Neural progenitor cell (in vitro differentiated cells): ENCODE measurements around the gene IQSEC3. TPM values are rescaled to one million over a fixed set of nuclear protein-coding genes. Genes with fewer than 3 reads are reported as not detected.

Experiments
- DNase-seq: peaks from one replicate; pipeline ENCODE4 v3.0.0-alpha.2; 2016; ENCODE audit warnings: low spot score
- H2AFZ ChIP-seq: fragments of 200-600 bp; sonication (generic); replicated peaks from 2 replicates; pipeline ENCODE4 v1.6.1; 2016; ENCODE audit warnings: antibody characterized with exemption
- H3F3A ChIP-seq: fragments of 200-600 bp; sonication (generic); 2 replicates; pipeline ENCODE4 v1.6.1; 2016; ENCODE audit warnings: antibody characterized with exemption, low read depth
- H3K27ac ChIP-seq: fragments of 200-600 bp; sonication (generic); 2 replicates; pipeline ENCODE4 v1.5.1; 2016; ENCODE audit warnings: mild to moderate bottlenecking
- H3K27me3 ChIP-seq: fragments of 200-600 bp; sonication (generic); 2 replicates; pipeline ENCODE4 v1.6.1; 2016; ENCODE audit warnings: mild to moderate bottlenecking, moderate library complexity
- H3K36me3 ChIP-seq: fragments of 200-600 bp; sonication (generic); 2 replicates; pipeline ENCODE4 v1.5.1; 2016
- H3K4me1 ChIP-seq: fragments of 200-600 bp; sonication (generic); 2 replicates; pipeline ENCODE4 v1.6.1; 2016; ENCODE audit warnings: mixed run types
- H3K4me2 ChIP-seq: fragments of 200-600 bp; sonication (generic); 2 replicates; pipeline ENCODE4 v1.6.1; 2016
- H3K4me3 ChIP-seq: fragments of 200-600 bp; sonication (generic); 2 replicates; pipeline ENCODE4 v1.5.1; 2016
- H3K79me2 ChIP-seq: fragments of 200-600 bp; sonication (generic); 2 replicates; pipeline ENCODE4 v1.6.1; 2016; ENCODE audit warnings: low read depth
- H3K9ac ChIP-seq: fragments of 200-600 bp; sonication (generic); 2 replicates; pipeline ENCODE4 v1.6.1; 2016
- H3K9me3 ChIP-seq: fragments of 200-600 bp; sonication (generic); 2 replicates; pipeline ENCODE4 v1.5.1; 2016; ENCODE audit warnings: low read depth
- H4K20me1 ChIP-seq: fragments of 200-600 bp; sonication (generic); 2 replicates; pipeline ENCODE4 v1.6.1; 2016; ENCODE audit warnings: low read depth
- H3K27ac Mint-ChIP-seq: 3 replicates; pipeline ENCODE4 v1.8.0; 2021; ENCODE audit warnings: mixed read lengths
- H3K27me3 Mint-ChIP-seq: 2 replicates; pipeline ENCODE4 v1.8.0; 2022; ENCODE audit warnings: low read depth, mild to moderate bottlenecking, inconsistent platforms, moderate library complexity, mixed read lengths; ENCODE audit not compliant: insufficient read depth
- H3K36me3 Mint-ChIP-seq: 3 replicates; pipeline ENCODE4 v1.8.0; 2021; ENCODE audit warnings: mixed read lengths
- H3K4me1 Mint-ChIP-seq: 3 replicates; pipeline ENCODE4 v1.8.0; 2021; ENCODE audit warnings: mixed read lengths
- H3K4me3 Mint-ChIP-seq: 3 replicates; pipeline ENCODE4 v1.8.0; 2021; ENCODE audit warnings: mild to moderate bottlenecking, moderate library complexity, mixed read lengths
- H3K9me3 Mint-ChIP-seq: 3 replicates; pipeline ENCODE4 v1.8.0; 2020; ENCODE audit warnings: mixed read lengths
- EZH2 ChIP-seq: fragments of 200-600 bp; sonication (generic); IDR thresholded peaks from 2 replicates; pipeline ENCODE4 v1.6.1; 2017; ENCODE audit warnings: antibody characterized with exemption, mild to moderate bottlenecking, moderate library complexity
- EZH2phosphoT487 ChIP-seq: fragments of 200-600 bp; sonication (generic); IDR thresholded peaks from 2 replicates; pipeline ENCODE4 v1.6.1; 2017; ENCODE audit warnings: antibody characterized with exemption
- total RNA-seq: library from RNA; depleted of rRNA; stranded (reverse); fragments of >200 nt; gene quantifications from 2 replicates; pipeline ENCODE4 v1.2.3, GENCODE V29; 2015; ENCODE audit warnings: low replicate concordance
- TF ChIP-seq, protein P1 (sequence below): fragments of 200-600 bp; sonication (generic); IDR thresholded peaks from 2 replicates; pipeline ENCODE4 v1.5.1; 2017; ENCODE audit warnings: antibody characterized with exemption, mild to moderate bottlenecking

Gene IQSEC3
- total RNA-seq, 1 donor from 2014 or later = 0.09 TPM

DNA sequence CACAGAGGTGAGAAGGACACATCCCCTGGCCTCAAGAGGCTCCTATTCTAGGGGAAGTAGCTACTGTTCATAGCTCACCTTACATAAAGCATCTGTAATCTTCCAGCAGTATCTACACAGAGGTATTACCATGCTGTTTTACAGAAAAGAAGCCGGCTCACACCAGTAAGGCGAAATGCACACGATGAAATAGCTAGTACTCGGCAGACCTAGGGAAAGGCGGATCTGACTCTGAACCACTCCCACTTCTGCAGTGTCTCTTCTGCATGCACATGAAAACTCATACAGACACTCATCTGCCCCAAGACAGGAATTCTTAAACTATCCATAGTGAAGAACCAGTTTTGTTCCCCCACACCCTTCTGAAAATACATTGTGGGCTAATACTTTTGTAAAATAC lies 73.6 kb downstream of the IQSEC3 start:
- Histone ChIP-seq H3K4me3 (no peak overlapping the region), H3K36me3 (no peaks in the 10 kb centered on the region), H3K4me2 (peak overlapping the region; percentile 54), H3K4me1 (peaks cover 46% of the 10 kb centered on the region), H4K20me1 (no peaks in the 10 kb centered on the region), H2AFZ (no peak overlapping the region), H3K9ac (no peak overlapping the region), H3K9me3 (no peaks in the 10 kb centered on the region), H3K27me3 (peaks cover 41% of the 10 kb centered on the region), H3K79me2 (no peaks in the 10 kb centered on the region), H3F3A (peaks cover 9% of the 10 kb centered on the region), H3K27ac (no peak overlapping the region)
- Mint-ChIP-seq H3K27me3 (peaks cover 14% of the 10 kb centered on the region), H3K27ac (no peak overlapping the region), H3K36me3 (no peaks in the 10 kb centered on the region), H3K4me1 (peaks cover 51% of the 10 kb centered on the region), H3K4me3 (no peak overlapping the region), H3K9me3 (no peaks in the 10 kb centered on the region)
- DNase-seq = no peak
- TF ChIP-seq EZH2phosphoT487 = no peak
- TF ChIP-seq, protein P1, sequence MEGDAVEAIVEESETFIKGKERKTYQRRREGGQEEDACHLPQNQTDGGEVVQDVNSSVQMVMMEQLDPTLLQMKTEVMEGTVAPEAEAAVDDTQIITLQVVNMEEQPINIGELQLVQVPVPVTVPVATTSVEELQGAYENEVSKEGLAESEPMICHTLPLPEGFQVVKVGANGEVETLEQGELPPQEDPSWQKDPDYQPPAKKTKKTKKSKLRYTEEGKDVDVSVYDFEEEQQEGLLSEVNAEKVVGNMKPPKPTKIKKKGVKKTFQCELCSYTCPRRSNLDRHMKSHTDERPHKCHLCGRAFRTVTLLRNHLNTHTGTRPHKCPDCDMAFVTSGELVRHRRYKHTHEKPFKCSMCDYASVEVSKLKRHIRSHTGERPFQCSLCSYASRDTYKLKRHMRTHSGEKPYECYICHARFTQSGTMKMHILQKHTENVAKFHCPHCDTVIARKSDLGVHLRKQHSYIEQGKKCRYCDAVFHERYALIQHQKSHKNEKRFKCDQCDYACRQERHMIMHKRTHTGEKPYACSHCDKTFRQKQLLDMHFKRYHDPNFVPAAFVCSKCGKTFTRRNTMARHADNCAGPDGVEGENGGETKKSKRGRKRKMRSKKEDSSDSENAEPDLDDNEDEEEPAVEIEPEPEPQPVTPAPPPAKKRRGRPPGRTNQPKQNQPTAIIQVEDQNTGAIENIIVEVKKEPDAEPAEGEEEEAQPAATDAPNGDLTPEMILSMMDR = no peak
- no peak for TF ChIP-seq EZH2

DNA sequence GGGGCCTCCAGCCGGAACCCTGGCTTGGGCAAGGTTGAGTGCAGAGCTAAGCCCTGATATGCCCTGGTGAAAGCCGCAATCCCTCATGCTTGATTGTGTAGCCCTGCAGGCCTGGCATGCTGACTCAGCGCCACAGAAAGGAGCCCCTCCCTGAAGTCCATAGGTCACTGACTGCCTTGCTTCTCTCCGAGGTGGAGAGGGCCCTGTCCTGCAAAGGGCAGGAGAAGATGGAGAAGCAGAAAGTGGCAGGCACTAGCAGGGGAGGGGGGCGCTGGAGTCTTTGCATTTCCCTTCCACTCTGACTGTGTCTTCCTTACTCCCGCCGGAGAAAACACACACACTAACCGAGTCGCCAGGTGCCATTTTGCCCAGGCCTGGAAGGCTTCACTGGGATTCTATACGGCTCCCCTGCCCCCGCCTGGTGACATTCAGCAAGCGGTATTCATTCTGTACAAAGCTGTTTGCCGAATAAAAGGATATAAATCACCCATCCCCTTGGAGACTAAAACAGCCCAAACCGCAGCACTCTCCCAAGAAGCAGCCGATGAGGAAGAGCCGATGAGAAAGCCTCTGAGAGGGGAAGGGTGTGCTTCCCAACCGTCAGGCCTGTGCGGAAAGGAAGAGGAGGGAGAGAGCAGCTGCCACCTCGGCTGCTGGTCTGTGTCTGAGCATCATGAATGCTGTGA lies 77.5 kb downstream of the IQSEC3 start:
- peaks cover 59% of the 10 kb centered on the region for H3K4me1 Mint-ChIP-seq
- H4K20me1 ChIP-seq = no peaks in the 10 kb centered on the region
- H3K27ac ChIP-seq = no peak overlapping the region
- H3K27ac Mint-ChIP-seq = peak overlapping the region; percentile 65
- H3K9me3 ChIP-seq = no peaks in the 10 kb centered on the region
- H3K4me1 ChIP-seq = peaks cover 53% of the 10 kb centered on the region
- peaks cover 9% of the 10 kb centered on the region for H3F3A ChIP-seq
- no peak overlapping the region for H3K4me3 ChIP-seq
- DNase-seq = peak; percentile 42
- H3K27me3 Mint-ChIP-seq = peaks cover 17% of the 10 kb centered on the region
- H3K36me3 Mint-ChIP-seq = no peaks in the 10 kb centered on the region
- peak overlapping the region; percentile 36 for H2AFZ ChIP-seq
- no peak overlapping the region for H3K4me2 ChIP-seq
- no peak overlapping the region for H3K9ac ChIP-seq
- no peaks in the 10 kb centered on the region for H3K79me2 ChIP-seq
- H3K36me3 ChIP-seq = no peaks in the 10 kb centered on the region
- H3K9me3 Mint-ChIP-seq = no peaks in the 10 kb centered on the region
- peak overlapping the region; percentile 54 for H3K4me3 Mint-ChIP-seq
- TF ChIP-seq, protein P1 = peak; percentile 9
- TF ChIP-seq EZH2 = no peak
- TF ChIP-seq EZH2phosphoT487 = no peak
- H3K27me3 ChIP-seq = peaks cover 28% of the 10 kb centered on the region

DNA sequence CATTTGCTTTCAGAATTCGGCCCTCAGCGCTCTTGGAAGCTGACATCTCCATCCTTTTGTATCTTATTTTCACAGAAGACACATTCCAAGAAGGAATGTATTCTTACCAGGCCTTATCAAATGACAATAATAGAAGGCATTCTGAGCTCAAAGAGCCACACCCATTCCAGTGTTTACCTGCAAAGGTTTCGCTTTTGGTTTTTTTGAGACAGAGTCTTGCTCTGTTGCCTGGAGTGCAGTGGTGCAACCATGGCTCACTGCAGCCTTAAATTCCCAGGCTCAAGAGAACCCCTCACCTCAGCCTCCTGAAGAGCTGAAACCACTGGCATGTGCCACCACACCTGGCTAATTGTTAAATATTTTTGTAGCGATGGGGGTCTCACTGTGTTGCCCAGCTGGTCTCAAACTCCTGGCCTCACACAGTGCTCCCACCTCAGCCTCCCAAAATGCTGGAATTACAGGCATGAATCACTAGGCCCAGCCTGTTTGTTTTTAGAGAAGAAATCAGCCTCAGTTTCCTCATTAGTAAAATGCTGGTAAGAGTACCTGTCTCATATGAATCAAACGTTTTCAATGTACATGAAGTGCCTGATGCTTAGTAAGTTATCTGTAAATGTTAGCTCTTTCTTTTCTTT lies 78.2 kb downstream of the IQSEC3 start:
- peak overlapping the region; percentile 68 for H3K27ac Mint-ChIP-seq
- H3K4me3 ChIP-seq = no peak overlapping the region
- H3K27me3 Mint-ChIP-seq = peaks cover 16% of the 10 kb centered on the region
- peaks cover 22% of the 10 kb centered on the region for H3K27me3 ChIP-seq
- no peak for TF ChIP-seq EZH2phosphoT487
- TF ChIP-seq EZH2 = no peak
- TF ChIP-seq, protein P1 = no peak
- H3K9ac ChIP-seq = no peak overlapping the region
- H3F3A ChIP-seq = peaks cover 9% of the 10 kb centered on the region
- peaks cover 46% of the 10 kb centered on the region for H3K4me1 ChIP-seq
- H3K4me2 ChIP-seq = no peak overlapping the region
- no peak overlapping the region for H3K4me3 Mint-ChIP-seq
- H3K36me3 Mint-ChIP-seq = no peaks in the 10 kb centered on the region
- DNase-seq = no peak
- H4K20me1 ChIP-seq = no peaks in the 10 kb centered on the region
- H2AFZ ChIP-seq = peak overlapping the region; percentile 36
- H3K36me3 ChIP-seq = no peaks in the 10 kb centered on the region
- H3K4me1 Mint-ChIP-seq = peaks cover 53% of the 10 kb centered on the region
- no peak overlapping the region for H3K27ac ChIP-seq
- H3K9me3 ChIP-seq = no peaks in the 10 kb centered on the region
- H3K9me3 Mint-ChIP-seq = no peaks in the 10 kb centered on the region
- H3K79me2 ChIP-seq = no peaks in the 10 kb centered on the region
